Thyroid gland (tissue), 4 donors: Measurements from ENCODE around the gene PYROXD2. TPM values are rescaled to one million over a fixed set of nuclear protein-coding genes. Genes with fewer than 3 reads are reported as not detected.

Experiments used
- DNase-seq, 2 donors: peaks; one replicate each; pipeline ENCODE4 v3.0.0-alpha.2; 2019
- H3K27ac ChIP-seq, 3 donors: fragments of 200-600 bp; sonication (generic); 1 replicate in 2 of 3; 2 replicates in 1 of 3; pipeline ENCODE4 v1.5.1; 2016 to 2019; ENCODE audit warnings: mild to moderate bottlenecking in 1 of 3, moderate library complexity in 1 of 3
- H3K27me3 ChIP-seq: fragments of 200-600 bp; sonication (generic); one replicate; pipeline ENCODE4 v1.5.1; 2019
- H3K36me3 ChIP-seq, 2 donors: fragments of 200-600 bp; sonication (generic); one replicate each; pipeline ENCODE4 v1.5.1; 2016 to 2019
- H3K4me1 ChIP-seq, 2 donors: fragments of 200-600 bp; sonication (generic); one replicate each; pipeline ENCODE4 v1.5.1; 2017 to 2019
- H3K4me3 ChIP-seq, 3 donors: fragments of 200-600 bp; sonication (generic); replicated peaks in 1 of 3; 1 replicate in 2 of 3; 2 replicates in 1 of 3; pipeline ENCODE4 v1.5.1; 2016; ENCODE audit warnings: mild to moderate bottlenecking in 1 of 3
- H3K9me3 ChIP-seq: fragments of 200-600 bp; sonication (generic); one replicate; pipeline ENCODE4 v1.5.1; 2017
- CTCF ChIP-seq, 6 experiments: fragments of 200-600 bp in 3 of 6; fragments of 450-650 bp in 3 of 6; sonication (generic) in 3 of 6; IDR thresholded peaks; one replicate each; pipeline ENCODE4 v1.5.1; 2016 to 2019; ENCODE audit warnings: antibody characterized with exemption in 6 of 6, mild to moderate bottlenecking in 2 of 6, inconsistent platforms in 1 of 6, moderate library complexity in 1 of 6
- POLR2A ChIP-seq, 2 donors: fragments of 450-650 bp; IDR thresholded peaks; one replicate each; pipeline ENCODE4 v1.6.1; 2017; ENCODE audit warnings: antibody characterized with exemption in 2 of 2, mild to moderate bottlenecking in 2 of 2, moderate library complexity in 1 of 2
- WGBS, 2 donors: methylation state at CpG; one replicate each; pipeline ENCODE4 v1.1.5; 2017; 5-methylcytosine and 5-hydroxymethylcytosine counted together
- intact Hi-C: fragments of 100-400 bp; cut with DNase I; formaldehyde crosslinking; loops from one replicate; pipeline ENCODE4 v1.15.1; 2023
- total RNA-seq, 4 donors: library from RNA; depleted of rRNA; stranded (reverse); fragments of >200 nt; gene quantifications; one replicate each; pipeline ENCODE4 v1.2.3, GENCODE V29; 2016

PYROXD2 gene
- total RNA-seq, 4 donors from 2014 or later, result 9.9 to 20.1 (median 12.4) TPM

DNA sequence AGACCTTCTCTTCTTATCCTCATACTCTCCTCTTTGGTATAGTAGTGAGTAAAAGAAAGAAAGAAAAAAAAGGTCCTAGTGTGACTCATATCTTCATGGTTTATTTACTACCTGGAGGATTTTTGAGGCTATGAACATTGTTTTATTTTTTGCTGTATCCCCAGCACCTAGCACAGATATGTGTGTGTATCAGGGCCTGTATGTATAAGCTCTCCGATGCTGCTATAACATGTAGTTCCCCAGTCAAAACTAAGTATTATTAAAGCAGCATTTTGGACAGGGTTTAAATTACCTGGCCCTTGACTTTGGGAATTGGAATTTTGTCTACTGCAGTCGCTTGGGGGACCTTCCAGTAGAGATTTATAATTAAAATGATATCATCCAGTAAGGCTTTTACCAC is 46.3 kb downstream of the PYROXD2 start:
- TF ChIP-seq POLR2A (IDR thresholded peaks at IDR 0.05) (no peak), CTCF (IDR thresholded peaks at IDR 0.05) (no peak)
- no peak for DNase-seq
- Histone ChIP-seq H3K4me3 (no peak overlapping the region), H3K27ac (peak overlapping the region in 1 of 3 donors; percentile 80), H3K9me3 (no peaks in the 10 kb centered on the region), H3K4me1 (peaks cover 39 to 59% of the 10 kb centered on the region in 2 donors), H3K27me3 (no peaks in the 10 kb centered on the region), H3K36me3 (no peaks in the 10 kb centered on the region)
- intact Hi-C loops, result no loop called here
- WGBS, 2 donors, result 95 to 100% methylated on average over 2 of the region's 2 CpGs

GRCh38 chr10:98367604-98368451 is 47.2 kb downstream of the PYROXD2 start:
- H3K27me3 ChIP-seq, result no peaks in the 10 kb centered on the region
- H3K9me3 ChIP-seq, result no peaks in the 10 kb centered on the region
- no peak for DNase-seq
- H3K36me3 ChIP-seq, result no peaks in the 10 kb centered on the region
- 95% methylated on average over 19 of the region's 19 CpGs for WGBS, 2 donors
- TF ChIP-seq POLR2A (IDR thresholded peaks at IDR 0.05) (no peak), CTCF (IDR thresholded peaks at IDR 0.05) (no peak)
- H3K4me3 ChIP-seq, result no peak overlapping the region
- H3K27ac ChIP-seq, result no peak overlapping the region
- intact Hi-C loops, result no loop called here
- peaks cover 43 to 64% of the 10 kb centered on the region in 2 donors for H3K4me1 ChIP-seq

GRCh38 chr10:98366062-98366530 is 48.9 kb downstream of the PYROXD2 start:
- H3K9me3 ChIP-seq, result no peaks in the 10 kb centered on the region
- no peaks in the 10 kb centered on the region for H3K27me3 ChIP-seq
- DNase-seq, result no peak
- 90 to 91% methylated on average over 6 of the region's 6 CpGs for WGBS, 2 donors
- no peaks in the 10 kb centered on the region for H3K36me3 ChIP-seq
- H3K4me3 ChIP-seq, result no peak overlapping the region
- peaks cover 37 to 57% of the 10 kb centered on the region in 2 donors for H3K4me1 ChIP-seq
- TF ChIP-seq CTCF (IDR thresholded peaks at IDR 0.05), result no peak
- TF ChIP-seq POLR2A (IDR thresholded peaks at IDR 0.05), result no peak
- intact Hi-C loops, result no loop called here
- peak overlapping the region in 2 of 3 donors; percentile 31 to 45 for H3K27ac ChIP-seq

- TF ChIP-seq POLR2A (IDR thresholded peaks at IDR 0.05), result no peak
- TF ChIP-seq CTCF (IDR thresholded peaks at IDR 0.05), result no peak
- intact Hi-C loops, result no loop called here
- Histone ChIP-seq H3K4me1 (peaks cover 31 to 51% of the 10 kb centered on the region in 2 donors), H3K9me3 (no peaks in the 10 kb centered on the region), H3K36me3 (no peaks in the 10 kb centered on the region), H3K27ac (peak overlapping the region in 2 of 3 donors; percentile 31 to 45), H3K27me3 (no peaks in the 10 kb centered on the region), H3K4me3 (no peak overlapping the region)
- WGBS, 2 donors, result 89 to 96% methylated on average over 17 to 18 of the region's 18 CpGs
- peak; percentile 29 to 36 for DNase-seq
Observed at GRCh38 chr10:98365406-98366061, 49.4 kb downstream of the PYROXD2 start.
